ENCODE results near the gene LRRC27. TPM values are rescaled to one million over a fixed set of nuclear protein-coding genes. Genes with fewer than 3 reads are reported as not detected.

LRRC27 gene
- polyA plus RNA-seq, 3 donors: 3.6 to 12.8 (median 3.6) TPM

DNA sequence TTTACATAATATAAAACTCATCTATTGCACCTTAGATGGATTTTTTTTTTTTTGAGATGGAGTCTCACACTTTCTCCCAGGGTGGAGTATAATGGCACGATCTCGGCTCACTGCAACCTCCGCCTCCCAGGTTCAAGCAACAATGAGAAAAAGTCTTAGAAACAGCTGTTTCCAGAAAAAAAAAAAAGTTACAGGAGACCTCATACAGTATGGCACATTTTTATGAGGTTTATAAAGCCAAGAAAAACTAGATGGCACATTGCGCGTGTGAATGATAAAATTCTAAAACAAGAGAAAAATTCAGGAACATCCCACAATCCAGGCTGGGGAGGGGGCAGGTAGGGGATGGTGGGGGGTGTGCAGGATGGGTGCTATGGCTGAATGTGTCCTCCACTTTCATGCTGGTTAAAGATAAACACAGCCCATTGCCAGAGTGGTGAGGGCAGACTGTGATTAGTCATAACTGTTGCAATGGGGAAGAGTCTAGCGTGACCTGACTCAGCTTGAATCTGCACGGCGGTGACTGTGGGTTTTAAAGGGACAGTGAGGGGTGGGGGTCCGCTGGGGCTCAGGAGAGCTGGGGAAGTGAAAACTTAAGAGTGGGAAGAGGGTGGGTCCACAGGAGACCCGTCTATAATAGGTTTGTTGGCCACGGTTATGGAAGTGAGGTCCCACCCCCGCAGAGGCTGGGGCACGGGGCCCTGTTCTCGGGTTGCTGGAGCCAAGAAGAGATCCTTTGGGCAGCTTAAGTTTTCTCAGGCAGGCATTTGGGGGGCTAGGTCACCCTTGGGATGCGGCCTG, 11.9 kb upstream of the LRRC27 start:
- H3K36me3 ChIP-seq (replicated peaks in 1 of 2; ENCODE audit: control insufficient read depth in 1 of 2, insufficient read depth in 2 of 2, low read length in 2 of 2): peaks cover 0 to 19% of the 10 kb centered on the region in 2 donors
- Mint-ChIP-seq H3K9me3 (no peaks in the 10 kb centered on the region), H3K27me3 (ENCODE audit: low read depth in 3 of 3) (peaks cover 0 to 2% (median 0%) of the 10 kb centered on the region in 3 donors), H3K4me1 (peaks cover 46% of the 10 kb centered on the region), H3K27ac (peak overlapping the region; percentile 86 to 93 (median 90)), H3K36me3 (peaks cover 16 to 23% of the 10 kb centered on the region in 2 donors), H3K4me3 (peak overlapping the region; percentile 67 to 90)
- TF ChIP-seq CTCF (IDR thresholded peaks at IDR 0.05): no peak
- no peak overlapping the region for H3K9ac ChIP-seq (ENCODE audit: insufficient read depth, low read length, poor library complexity, severe bottlenecking)
- peak overlapping the region in 1 of 3 experiments; percentile 55 for H3K4me3 ChIP-seq (replicated peaks in 1 of 3; ENCODE audit: low read depth in 2 of 3, low read length in 3 of 3)
- no peaks in the 10 kb centered on the region for H3K9me3 ChIP-seq (replicated peaks in 1 of 2; ENCODE audit: control insufficient read depth in 1 of 2, insufficient read depth in 1 of 2, low read length in 2 of 2)
- peaks cover 36 to 42% of the 10 kb centered on the region in 2 donors for H3K4me1 ChIP-seq (ENCODE audit: control insufficient read depth in 1 of 2, insufficient read depth in 2 of 2, low read length in 2 of 2)
- no peaks in the 10 kb centered on the region for H3K79me2 ChIP-seq (ENCODE audit: insufficient read depth, low read length)
- peak overlapping the region; percentile 67 for H3K4me2 ChIP-seq (replicated peaks; ENCODE audit: extremely low read depth, low read length, poor library complexity, severe bottlenecking)
- intact Hi-C loops (cut with micrococcal nuclease): no loop called here
- H4K20me1 ChIP-seq (ENCODE audit: insufficient read depth, low read length): peaks cover 11% of the 10 kb centered on the region
- DNase-seq: peak; percentile 75 to 92 (median 89)
- H3K27ac ChIP-seq (ENCODE audit: low read depth in 1 of 2, low read length in 2 of 2): peak overlapping the region; percentile 10 to 79
- H2AFZ ChIP-seq (ENCODE audit: insufficient read depth, low read depth, low read length, poor library complexity, severe bottlenecking): peak overlapping the region; percentile 43
- H3K27me3 ChIP-seq (ENCODE audit: control insufficient read depth in 2 of 2, insufficient read depth in 2 of 2, low read length in 2 of 2): no peaks in the 10 kb centered on the region
- 9% methylated on average over 10 of the region's 15 CpGs for WGBS (ENCODE audit: insufficient coverage)

DNA sequence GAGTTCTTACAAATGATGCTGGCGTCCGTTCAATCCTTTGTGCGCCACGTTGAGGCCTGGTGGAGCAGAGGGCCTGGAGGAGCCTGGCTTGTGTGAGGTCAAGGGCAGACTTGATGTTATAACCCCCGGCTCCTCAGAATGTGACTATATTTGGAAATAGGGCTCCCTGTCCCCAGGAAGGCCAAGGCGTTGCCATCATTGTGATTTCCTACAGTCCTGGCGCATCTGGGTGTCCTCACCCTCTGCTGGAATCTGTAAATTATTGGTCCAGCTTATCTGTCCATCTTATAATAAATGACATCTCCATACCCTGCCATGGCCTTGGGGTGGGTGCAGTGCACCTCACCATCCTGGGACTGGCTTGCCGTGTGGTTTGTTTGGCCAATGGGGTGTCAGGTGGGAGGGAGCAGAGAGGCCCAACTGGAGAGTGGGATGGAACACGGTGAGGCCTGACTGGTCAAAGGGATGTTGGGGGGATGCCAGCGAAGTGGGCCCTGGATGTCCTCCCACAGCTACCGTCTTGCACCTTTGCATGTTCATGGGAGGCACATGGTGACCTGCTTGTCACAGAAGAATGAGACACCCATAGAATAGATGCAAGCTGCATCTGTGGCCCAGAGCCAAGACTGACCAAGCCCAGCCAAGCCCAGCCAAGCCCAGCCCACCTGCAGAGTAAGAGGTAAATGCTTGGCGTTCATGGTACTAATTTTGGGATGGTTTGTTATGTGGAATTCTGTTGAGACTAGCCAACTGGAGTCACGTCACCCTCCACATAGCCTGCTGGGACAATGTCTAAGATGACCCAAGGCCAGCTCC, 11.1 kb upstream of the LRRC27 start:
- WGBS (ENCODE audit: insufficient coverage): 84% methylated on average over 9 of the region's 13 CpGs
- H2AFZ ChIP-seq (ENCODE audit: insufficient read depth, low read depth, low read length, poor library complexity, severe bottlenecking): peak overlapping the region; percentile 43
- H3K27me3 Mint-ChIP-seq (ENCODE audit: low read depth in 3 of 3): peaks cover 0 to 1% (median 0%) of the 10 kb centered on the region in 3 donors
- peaks cover 22 to 31% of the 10 kb centered on the region in 2 donors for H3K36me3 Mint-ChIP-seq
- intact Hi-C loops (cut with micrococcal nuclease): no loop called here
- TF ChIP-seq CTCF (IDR thresholded peaks at IDR 0.05): no peak
- peak overlapping the region; percentile 86 to 93 (median 90) for H3K27ac Mint-ChIP-seq
- peaks cover 3% of the 10 kb centered on the region for H3K79me2 ChIP-seq (ENCODE audit: insufficient read depth, low read length)
- no peaks in the 10 kb centered on the region for H3K9me3 Mint-ChIP-seq
- H3K9ac ChIP-seq (ENCODE audit: insufficient read depth, low read length, poor library complexity, severe bottlenecking): no peak overlapping the region
- H3K27me3 ChIP-seq (ENCODE audit: control insufficient read depth in 2 of 2, insufficient read depth in 2 of 2, low read length in 2 of 2): no peaks in the 10 kb centered on the region
- no peaks in the 10 kb centered on the region for H3K9me3 ChIP-seq (replicated peaks in 1 of 2; ENCODE audit: control insufficient read depth in 1 of 2, insufficient read depth in 1 of 2, low read length in 2 of 2)
- peak overlapping the region in 1 of 3 experiments; percentile 55 for H3K4me3 ChIP-seq (replicated peaks in 1 of 3; ENCODE audit: low read depth in 2 of 3, low read length in 3 of 3)
- peak overlapping the region; percentile 67 for H3K4me2 ChIP-seq (replicated peaks; ENCODE audit: extremely low read depth, low read length, poor library complexity, severe bottlenecking)
- peak overlapping the region; percentile 67 to 90 for H3K4me3 Mint-ChIP-seq
- H3K4me1 Mint-ChIP-seq: peaks cover 46% of the 10 kb centered on the region
- peak overlapping the region; percentile 10 to 79 for H3K27ac ChIP-seq (ENCODE audit: low read depth in 1 of 2, low read length in 2 of 2)
- H3K4me1 ChIP-seq (ENCODE audit: control insufficient read depth in 1 of 2, insufficient read depth in 2 of 2, low read length in 2 of 2): peaks cover 36 to 42% of the 10 kb centered on the region in 2 donors
- peaks cover 0 to 22% of the 10 kb centered on the region in 2 donors for H3K36me3 ChIP-seq (replicated peaks in 1 of 2; ENCODE audit: control insufficient read depth in 1 of 2, insufficient read depth in 2 of 2, low read length in 2 of 2)
- no peak for DNase-seq
- H4K20me1 ChIP-seq (ENCODE audit: insufficient read depth, low read length): peaks cover 14% of the 10 kb centered on the region
